ENCODE measurements around the gene BICD2.

The BICD2 gene

GRCh38 chr9:92668746-92669526, 95.7 kb downstream of the BICD2 start:
- no peak for DNase-seq (ENCODE audit: low spot score)

DNA sequence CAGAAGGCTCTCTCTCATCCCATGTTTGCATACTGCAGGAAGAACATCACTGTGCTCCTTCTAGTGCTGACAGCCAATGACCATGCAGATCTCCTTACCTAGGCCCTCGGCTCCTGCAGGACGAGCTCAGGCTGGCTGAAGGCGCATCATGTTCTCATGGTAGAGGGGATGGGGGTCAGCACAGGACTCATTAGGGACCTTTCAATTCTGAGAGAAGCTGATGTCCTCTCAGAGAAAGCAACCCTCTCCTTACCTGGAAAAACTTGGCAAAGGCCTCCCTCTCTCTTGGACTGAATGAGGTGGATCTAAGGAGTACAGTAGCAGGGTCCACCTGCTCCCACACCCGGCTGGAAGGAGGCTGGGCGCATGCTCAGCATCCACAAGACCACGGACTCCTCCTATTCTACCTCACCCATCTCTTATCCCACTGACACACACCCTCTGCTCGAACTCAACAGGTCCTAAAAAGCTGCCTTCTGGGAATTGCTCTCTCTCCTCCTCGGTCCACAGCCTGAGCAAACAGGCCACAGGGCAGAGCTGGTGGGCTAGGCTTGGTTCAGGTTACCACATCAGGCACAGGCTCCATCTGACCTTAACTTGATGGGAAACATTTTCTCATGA, 97.6 kb downstream of the BICD2 start:
- DNase-seq (ENCODE audit: low spot score) = no peak

- no peak for DNase-seq (ENCODE audit: low spot score)
Measured at GRCh38 chr9:92666236-92666635, 98.4 kb downstream of the BICD2 start.

DNA sequence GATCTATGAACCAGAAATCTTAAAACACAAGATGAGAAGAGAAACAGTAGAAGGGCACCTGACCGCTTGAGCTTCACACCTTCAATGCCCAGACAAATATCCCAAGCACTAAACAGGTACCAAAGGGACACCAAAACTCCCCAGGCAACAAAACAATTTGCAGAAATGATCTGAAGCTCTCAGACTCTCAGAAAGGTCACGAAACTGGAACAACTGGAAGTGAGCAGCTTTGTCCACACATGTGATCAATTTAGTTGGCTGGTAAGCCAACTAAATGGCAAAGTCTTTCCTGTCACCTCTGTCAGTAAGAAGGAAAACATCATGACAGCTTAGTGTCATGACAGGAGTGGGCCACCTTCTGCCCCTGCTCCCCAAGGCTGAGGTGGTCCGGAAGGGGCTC, 98.8 kb downstream of the BICD2 start:
- no peak for DNase-seq (ENCODE audit: low spot score)

DNA sequence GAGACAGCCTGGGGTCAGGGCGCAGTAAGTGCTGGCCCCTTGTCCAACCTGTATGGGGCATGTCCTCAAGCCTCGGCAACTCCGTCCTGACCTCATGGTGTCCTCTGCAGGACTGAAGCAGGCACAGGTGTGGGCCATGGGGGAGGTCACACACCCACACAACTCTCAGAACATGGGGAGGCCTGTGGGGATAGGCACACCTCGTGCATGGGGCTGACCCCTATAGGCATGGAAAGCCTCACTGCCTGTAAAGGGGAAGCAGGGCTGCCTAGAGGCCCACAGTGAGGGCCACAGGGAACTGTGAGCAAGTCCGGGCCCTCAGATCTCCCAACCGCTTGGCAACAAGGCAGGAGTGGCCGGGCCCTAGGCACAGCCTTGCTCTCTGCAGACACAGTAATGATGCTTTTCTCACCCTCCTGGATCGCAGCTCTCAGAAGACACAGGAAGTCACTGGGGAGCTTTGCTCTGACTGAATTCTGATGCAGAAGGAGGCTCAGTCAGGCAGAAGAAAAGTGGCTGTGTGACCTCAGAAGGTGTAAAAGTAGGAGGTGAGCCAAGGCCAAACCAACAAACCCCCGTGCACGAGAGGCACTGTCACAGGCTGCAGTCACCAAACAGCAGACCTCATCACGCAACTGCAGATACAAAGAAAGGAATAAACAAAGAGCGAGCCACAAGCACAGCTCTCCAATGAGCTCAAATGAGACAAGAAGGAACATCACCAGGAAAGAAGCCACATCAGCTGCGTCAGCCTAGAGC, 100.1 kb downstream of the BICD2 start:
- no peak for DNase-seq (ENCODE audit: low spot score)

- no peak for DNase-seq (ENCODE audit: low spot score)
Measured at GRCh38 chr9:92663951-92664350, 100.7 kb downstream of the BICD2 start.

DNA sequence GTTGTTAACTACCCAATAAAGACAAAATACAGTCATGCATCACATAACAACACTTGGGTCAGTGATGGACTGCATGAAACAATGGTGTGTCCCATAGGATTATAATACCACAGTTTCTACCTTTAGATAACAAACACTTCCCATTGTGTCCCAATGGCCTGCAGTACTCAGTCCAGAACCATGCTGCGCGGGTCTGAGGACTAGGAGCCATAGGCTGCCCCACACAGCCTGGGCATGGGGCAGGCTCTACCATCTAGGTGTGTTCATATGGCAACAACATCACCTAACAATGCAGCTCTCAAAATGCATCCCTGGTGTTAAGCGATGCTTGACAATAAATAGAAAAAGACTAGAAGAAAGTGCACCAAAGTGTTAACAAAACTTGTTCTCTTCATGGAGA, 101.5 kb downstream of the BICD2 start:
- DNase-seq (ENCODE audit: low spot score) = no peak

DNA sequence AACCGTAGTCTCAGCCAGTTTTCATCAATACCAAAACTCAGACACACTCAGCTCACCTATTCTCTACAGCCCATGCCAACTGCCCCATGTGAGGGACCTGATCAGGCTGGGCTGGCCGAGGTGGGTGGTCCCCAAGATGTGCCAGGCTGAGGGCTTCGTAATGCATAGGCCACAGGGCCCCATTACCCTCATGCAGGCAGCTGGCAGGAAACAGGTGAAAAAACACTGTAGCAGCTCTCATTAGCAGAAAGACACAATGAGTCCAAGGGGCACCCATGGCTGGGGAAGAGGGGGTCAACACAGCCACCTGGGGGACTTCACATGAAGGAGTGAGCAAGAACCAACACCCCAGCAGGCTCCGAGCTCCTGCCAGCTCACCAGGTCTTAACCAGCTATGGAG, 102.9 kb downstream of the BICD2 start:
- peak; percentile 58 for DNase-seq (ENCODE audit: low spot score)

All from left forelimb (tissue), 1 donor.